ENCODE data around the gene DNAAF8.

- TF ChIP-seq POLR2A (IDR thresholded peaks at IDR 0.05; ENCODE audit: low read length) (no peak), REST (IDR thresholded peaks at IDR 0.05) (no peak), EP300 (IDR thresholded peaks at IDR 0.05) (no peak), TP53 (CRISPR knock-in tag; IDR thresholded peaks at IDR 0.05) (no peak), MAFK (IDR thresholded peaks at IDR 0.05; ENCODE audit: partially characterized antibody) (no peak), NPAS2 (CRISPR knock-in tag; IDR thresholded peaks at IDR 0.05; ENCODE audit: borderline replicate concordance) (no peak), ZFP36 (IDR thresholded peaks at IDR 0.05; ENCODE audit: borderline replicate concordance, partially characterized antibody) (no peak), RAD21 (conservative IDR thresholded peaks at IDR 0.05 in 1 of 2, IDR thresholded peaks at IDR 0.05 in 1 of 2) (no peak), MAX (IDR thresholded peaks at IDR 0.05) (no peak), CEBPB (IDR thresholded peaks at IDR 0.05) (no peak), ELK1 (IDR thresholded peaks at IDR 0.05; ENCODE audit: low read depth, low read length) (no peak), ZSCAN20 (CRISPR knock-in tag; IDR thresholded peaks at IDR 0.05) (no peak), KDM5A (IDR thresholded peaks at IDR 0.05) (no peak)
- TF ChIP-seq, protein P1, sequence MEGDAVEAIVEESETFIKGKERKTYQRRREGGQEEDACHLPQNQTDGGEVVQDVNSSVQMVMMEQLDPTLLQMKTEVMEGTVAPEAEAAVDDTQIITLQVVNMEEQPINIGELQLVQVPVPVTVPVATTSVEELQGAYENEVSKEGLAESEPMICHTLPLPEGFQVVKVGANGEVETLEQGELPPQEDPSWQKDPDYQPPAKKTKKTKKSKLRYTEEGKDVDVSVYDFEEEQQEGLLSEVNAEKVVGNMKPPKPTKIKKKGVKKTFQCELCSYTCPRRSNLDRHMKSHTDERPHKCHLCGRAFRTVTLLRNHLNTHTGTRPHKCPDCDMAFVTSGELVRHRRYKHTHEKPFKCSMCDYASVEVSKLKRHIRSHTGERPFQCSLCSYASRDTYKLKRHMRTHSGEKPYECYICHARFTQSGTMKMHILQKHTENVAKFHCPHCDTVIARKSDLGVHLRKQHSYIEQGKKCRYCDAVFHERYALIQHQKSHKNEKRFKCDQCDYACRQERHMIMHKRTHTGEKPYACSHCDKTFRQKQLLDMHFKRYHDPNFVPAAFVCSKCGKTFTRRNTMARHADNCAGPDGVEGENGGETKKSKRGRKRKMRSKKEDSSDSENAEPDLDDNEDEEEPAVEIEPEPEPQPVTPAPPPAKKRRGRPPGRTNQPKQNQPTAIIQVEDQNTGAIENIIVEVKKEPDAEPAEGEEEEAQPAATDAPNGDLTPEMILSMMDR (IDR thresholded peaks at IDR 0.05): no peak
These were observed 49.0 kb upstream of the DNAAF8 start for GRCh38 chr16:4685292-4685691.

Data from A549 (cell line).